Measurements from ENCODE around the gene PRKCZ.

Gene PRKCZ

GRCh38 chr1:2158272-2158671, 108.1 kb downstream of the PRKCZ start:
- DNase-seq (ENCODE audit: low read depth in 2 of 2) = no peak

GRCh38 chr1:2159124-2159523, 108.9 kb downstream of the PRKCZ start:
- no peak for DNase-seq (ENCODE audit: low read depth in 2 of 2)

GRCh38 chr1:2160451-2161300, 110.5 kb downstream of the PRKCZ start:
- DNase-seq (ENCODE audit: low read depth in 2 of 2) = no peak

- no peak for DNase-seq (ENCODE audit: low read depth in 2 of 2)
Measured at GRCh38 chr1:2163205-2163604, 113.0 kb downstream of the PRKCZ start.

- DNase-seq (ENCODE audit: low read depth in 2 of 2) = no peak
Measured at GRCh38 chr1:2165646-2166045, 115.4 kb downstream of the PRKCZ start.

- DNase-seq (ENCODE audit: low read depth in 2 of 2) = no peak
Measured at GRCh38 chr1:2166254-2166653, 116.0 kb downstream of the PRKCZ start.

- DNase-seq (ENCODE audit: low read depth in 2 of 2) = no peak
Measured at GRCh38 chr1:2166695-2167094, 116.5 kb downstream of the PRKCZ start.

GRCh38 chr1:2168090-2168489, 117.9 kb downstream of the PRKCZ start:
- DNase-seq (ENCODE audit: low read depth in 2 of 2) = no peak

GRCh38 chr1:2168535-2168934, 118.3 kb downstream of the PRKCZ start:
- no peak for DNase-seq (ENCODE audit: low read depth in 2 of 2)

GRCh38 chr1:2169200-2169836, 119.1 kb downstream of the PRKCZ start:
- no peak for DNase-seq (ENCODE audit: low read depth in 2 of 2)

GRCh38 chr1:2170211-2170610, 120.0 kb downstream of the PRKCZ start:
- no peak for DNase-seq (ENCODE audit: low read depth in 2 of 2)

GRCh38 chr1:2172012-2172411, 121.8 kb downstream of the PRKCZ start:
- DNase-seq (ENCODE audit: low read depth in 2 of 2) = no peak

GRCh38 chr1:2172551-2173146, 122.4 kb downstream of the PRKCZ start:
- no peak for DNase-seq (ENCODE audit: low read depth in 2 of 2)

- no peak for DNase-seq (ENCODE audit: low read depth in 2 of 2)
Measured at GRCh38 chr1:2173546-2174347, 123.5 kb downstream of the PRKCZ start.

GRCh38 chr1:2174348-2175054, 124.3 kb downstream of the PRKCZ start:
- no peak for DNase-seq (ENCODE audit: low read depth in 2 of 2)

GRCh38 chr1:2175055-2175414, 124.8 kb downstream of the PRKCZ start:
- no peak for DNase-seq (ENCODE audit: low read depth in 2 of 2)

GRCh38 chr1:2175681-2176454, 125.7 kb downstream of the PRKCZ start:
- DNase-seq (ENCODE audit: low read depth in 2 of 2) = no peak

GRCh38 chr1:2176615-2177014, 126.4 kb downstream of the PRKCZ start:
- DNase-seq (ENCODE audit: low read depth in 2 of 2) = no peak

- no peak for DNase-seq (ENCODE audit: low read depth in 2 of 2)
Measured at GRCh38 chr1:2177541-2177940, 127.3 kb downstream of the PRKCZ start.

GRCh38 chr1:2177946-2178538, 127.8 kb downstream of the PRKCZ start:
- no peak for DNase-seq (ENCODE audit: low read depth in 2 of 2)
